Chondrocyte (in vitro differentiated cells): ENCODE data around the gene DDX42. TPM values are rescaled to one million over a fixed set of nuclear protein-coding genes. Genes with fewer than 3 reads are reported as not detected.

Experiments used
- DNase-seq: peaks from one replicate; pipeline ENCODE4 v3.0.0; 2021; ENCODE audit warnings: mixed read lengths, low spot score
- H3K27ac Mint-ChIP-seq: one replicate; pipeline ENCODE4 v1.8.0; 2021; ENCODE audit warnings: mild to moderate bottlenecking, moderate library complexity, mixed read lengths; ENCODE audit not compliant: unreplicated experiment
- H3K27me3 Mint-ChIP-seq: 2 replicates; pipeline ENCODE4 v1.8.0; 2021; ENCODE audit warnings: low read depth, mixed read lengths
- H3K36me3 Mint-ChIP-seq: 2 replicates; pipeline ENCODE4 v1.8.0; 2021; ENCODE audit warnings: low read depth, mixed read lengths
- H3K4me1 Mint-ChIP-seq: 2 replicates; pipeline ENCODE4 v1.8.0; 2021; ENCODE audit warnings: low read depth, mild to moderate bottlenecking, mixed read lengths
- H3K4me3 Mint-ChIP-seq: one replicate; pipeline ENCODE4 v1.8.0; 2021; ENCODE audit warnings: mild to moderate bottlenecking, moderate library complexity, mixed read lengths; ENCODE audit not compliant: unreplicated experiment
- H3K9me3 Mint-ChIP-seq: 2 replicates; pipeline ENCODE4 v1.8.0; 2021; ENCODE audit warnings: low read depth, mixed read lengths
- total RNA-seq: library from RNA; stranded (reverse); gene quantifications from 3 replicates; pipeline ENCODE4 v1.2.1, GENCODE V29; 2021
- TF ChIP-seq, protein P1 (sequence below): fragments of 200-600 bp; sonication (generic); IDR thresholded peaks from 2 replicates; pipeline ENCODE4 v1.5.0; 2021; ENCODE audit warnings: antibody characterized with exemption, mild to moderate bottlenecking, moderate library complexity

DDX42 gene
- total RNA-seq, 1 donor from 2014 or later = 99.0 TPM

GRCh38 chr17:63845509-63845908 is 71.5 kb downstream of the DDX42 start:
- DNase-seq = no peak
- TF ChIP-seq, protein P1, sequence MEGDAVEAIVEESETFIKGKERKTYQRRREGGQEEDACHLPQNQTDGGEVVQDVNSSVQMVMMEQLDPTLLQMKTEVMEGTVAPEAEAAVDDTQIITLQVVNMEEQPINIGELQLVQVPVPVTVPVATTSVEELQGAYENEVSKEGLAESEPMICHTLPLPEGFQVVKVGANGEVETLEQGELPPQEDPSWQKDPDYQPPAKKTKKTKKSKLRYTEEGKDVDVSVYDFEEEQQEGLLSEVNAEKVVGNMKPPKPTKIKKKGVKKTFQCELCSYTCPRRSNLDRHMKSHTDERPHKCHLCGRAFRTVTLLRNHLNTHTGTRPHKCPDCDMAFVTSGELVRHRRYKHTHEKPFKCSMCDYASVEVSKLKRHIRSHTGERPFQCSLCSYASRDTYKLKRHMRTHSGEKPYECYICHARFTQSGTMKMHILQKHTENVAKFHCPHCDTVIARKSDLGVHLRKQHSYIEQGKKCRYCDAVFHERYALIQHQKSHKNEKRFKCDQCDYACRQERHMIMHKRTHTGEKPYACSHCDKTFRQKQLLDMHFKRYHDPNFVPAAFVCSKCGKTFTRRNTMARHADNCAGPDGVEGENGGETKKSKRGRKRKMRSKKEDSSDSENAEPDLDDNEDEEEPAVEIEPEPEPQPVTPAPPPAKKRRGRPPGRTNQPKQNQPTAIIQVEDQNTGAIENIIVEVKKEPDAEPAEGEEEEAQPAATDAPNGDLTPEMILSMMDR = no peak
- H3K27me3 Mint-ChIP-seq = no peaks in the 10 kb centered on the region
- no peaks in the 10 kb centered on the region for H3K36me3 Mint-ChIP-seq
- H3K4me3 Mint-ChIP-seq = no peak overlapping the region
- no peaks in the 10 kb centered on the region for H3K9me3 Mint-ChIP-seq
- peaks cover 29% of the 10 kb centered on the region for H3K4me1 Mint-ChIP-seq
- no peak overlapping the region for H3K27ac Mint-ChIP-seq

DNA sequence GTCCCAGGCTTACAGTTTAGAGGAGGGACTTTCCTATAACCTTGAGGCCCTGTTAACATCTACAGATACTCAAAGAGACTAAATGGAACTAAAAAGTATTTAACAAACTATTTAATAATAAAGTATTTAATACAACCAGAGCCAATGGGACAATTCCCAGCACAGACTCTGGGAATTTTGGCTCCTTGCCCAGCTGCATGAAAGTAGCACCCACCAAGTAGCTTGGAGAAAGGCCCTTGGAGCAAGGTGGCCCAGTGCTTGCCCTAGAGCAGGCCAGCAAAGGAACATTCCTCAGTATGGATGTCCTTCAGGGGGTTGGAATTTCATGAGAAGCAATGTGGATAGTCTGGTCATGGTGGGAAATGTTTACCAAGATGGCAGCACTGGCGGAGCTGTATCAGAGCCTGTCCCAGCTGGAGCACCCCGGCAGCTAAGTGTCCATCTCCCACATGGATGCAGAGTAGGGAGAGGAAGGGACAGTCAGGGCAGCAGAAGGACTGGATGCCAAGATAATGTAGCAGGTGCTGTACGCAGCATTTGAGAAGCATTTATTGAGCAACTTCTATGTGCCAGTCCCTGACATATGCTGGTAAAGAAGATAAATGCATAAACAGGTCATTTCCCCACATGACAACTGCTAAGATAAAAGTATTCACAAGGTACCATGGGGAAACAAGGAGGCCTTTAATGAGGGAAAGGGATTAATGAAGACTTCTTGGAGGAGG is 73.7 kb downstream of the DDX42 start:
- Mint-ChIP-seq H3K4me1 (peaks cover 17% of the 10 kb centered on the region), H3K9me3 (no peaks in the 10 kb centered on the region), H3K36me3 (no peaks in the 10 kb centered on the region), H3K27ac (no peak overlapping the region), H3K4me3 (no peak overlapping the region), H3K27me3 (no peaks in the 10 kb centered on the region)
- TF ChIP-seq, protein P1 = no peak
- no peak for DNase-seq

GRCh38 chr17:63848834-63849689 is 75.1 kb downstream of the DDX42 start:
- peak overlapping the region; percentile 63 for H3K4me3 Mint-ChIP-seq
- DNase-seq = no peak
- peak overlapping the region; percentile 84 for H3K27ac Mint-ChIP-seq
- H3K27me3 Mint-ChIP-seq = peaks cover under 1% of the 10 kb centered on the region
- peaks cover 11% of the 10 kb centered on the region for H3K4me1 Mint-ChIP-seq
- H3K9me3 Mint-ChIP-seq = no peaks in the 10 kb centered on the region
- no peaks in the 10 kb centered on the region for H3K36me3 Mint-ChIP-seq
- TF ChIP-seq, protein P1 = peak; percentile 65

DNA sequence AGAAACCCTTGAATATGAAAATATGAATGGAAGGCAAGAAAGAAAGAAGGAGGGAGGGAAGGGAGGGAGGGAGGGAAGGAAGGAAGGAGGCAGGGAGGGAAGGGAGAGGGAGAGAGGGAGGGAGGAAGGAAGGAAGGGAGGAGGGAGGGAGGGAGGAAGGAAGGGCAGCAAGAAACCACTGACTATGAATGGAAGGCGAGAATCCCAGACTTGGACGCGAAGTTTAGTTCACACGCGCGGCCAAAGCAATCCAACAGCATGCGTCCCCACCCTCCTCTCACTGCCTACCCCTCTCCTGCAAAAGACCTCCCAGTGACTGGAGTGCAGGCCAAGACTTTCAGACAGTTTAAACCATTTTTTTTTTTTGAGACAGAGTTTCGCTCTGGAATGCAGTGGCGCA is 76.4 kb downstream of the DDX42 start:
- H3K4me3 Mint-ChIP-seq = no peak overlapping the region
- no peaks in the 10 kb centered on the region for H3K36me3 Mint-ChIP-seq
- peaks cover 5% of the 10 kb centered on the region for H3K27me3 Mint-ChIP-seq
- DNase-seq = no peak
- H3K9me3 Mint-ChIP-seq = no peaks in the 10 kb centered on the region
- H3K4me1 Mint-ChIP-seq = peaks cover 8% of the 10 kb centered on the region
- H3K27ac Mint-ChIP-seq = no peak overlapping the region
- TF ChIP-seq, protein P1 = no peak

DNA sequence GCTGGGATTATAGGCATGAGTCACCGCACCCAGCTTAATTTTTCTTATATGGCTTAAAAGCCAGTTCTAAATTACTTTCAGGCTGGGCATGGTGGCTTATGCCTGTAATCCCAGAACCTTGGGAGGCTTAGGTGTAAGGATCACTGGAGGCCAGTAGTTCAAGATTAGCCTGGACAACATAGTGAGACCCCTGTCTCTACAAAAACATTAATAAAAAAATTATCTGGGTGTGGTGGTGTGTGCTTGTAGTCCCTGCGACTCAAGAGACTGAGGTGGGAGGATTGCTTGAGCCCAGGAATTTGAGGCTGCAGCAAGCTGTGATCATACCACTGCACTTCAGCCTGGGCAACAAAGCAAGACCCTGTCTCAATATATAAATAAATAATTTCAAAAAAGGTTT is 79.3 kb downstream of the DDX42 start:
- Mint-ChIP-seq H3K27me3 (peaks cover 15% of the 10 kb centered on the region), H3K9me3 (no peaks in the 10 kb centered on the region), H3K36me3 (no peaks in the 10 kb centered on the region), H3K4me3 (no peak overlapping the region), H3K4me1 (peaks cover 4% of the 10 kb centered on the region), H3K27ac (no peak overlapping the region)
- TF ChIP-seq, protein P1 = no peak
- no peak for DNase-seq
